Esophagus squamous epithelium (tissue), 5 donors: ENCODE measurements around the gene CYP2W1. TPM values are rescaled to one million over a fixed set of nuclear protein-coding genes. Genes with fewer than 3 reads are reported as not detected.

ENCODE experiments used
- DNase-seq: peaks from one replicate; lab custom pipeline; 2025; lab: John Stamatoyannopoulos, UW
- H3K27ac ChIP-seq, 4 donors: fragments of 200-600 bp; sonication (generic); one replicate each; pipeline ENCODE4 v1.5.1; 2016 to 2019; ENCODE audit warnings: mild to moderate bottlenecking in 1 of 4
- H3K27me3 ChIP-seq, 4 donors: fragments of 200-600 bp; sonication (generic); 1 replicate in 3 of 4; 2 replicates in 1 of 4; pipeline versions ENCODE4 v1.5.1 to v1.6.0; 2017 to 2021; ENCODE audit warnings: antibody characterized with exemption in 1 of 4
- H3K36me3 ChIP-seq, 3 donors: fragments of 200-600 bp; sonication (generic); one replicate each; pipeline ENCODE4 v1.5.1; 2016 to 2019
- H3K4me1 ChIP-seq, 3 donors: fragments of 200-600 bp; sonication (generic); one replicate each; pipeline ENCODE4 v1.5.1; 2017 to 2019
- H3K4me3 ChIP-seq, 4 donors: fragments of 200-600 bp; sonication (generic); 1 replicate in 3 of 4; 2 replicates in 1 of 4; pipeline ENCODE4 v1.5.1; 2016 to 2019; ENCODE audit warnings: mild to moderate bottlenecking in 2 of 4, moderate library complexity in 1 of 4
- H3K9me3 ChIP-seq, 3 donors: fragments of 200-600 bp; sonication (generic); one replicate each; pipeline ENCODE4 v1.5.1; 2016 to 2019
- POLR2A ChIP-seq, 4 donors: fragments of 450-650 bp; IDR thresholded peaks; one replicate each; pipeline ENCODE4 v1.6.1; 2017; ENCODE audit warnings: antibody characterized with exemption in 4 of 4, mild to moderate bottlenecking in 4 of 4, moderate library complexity in 3 of 4
- WGBS, 2 donors: methylation state at CpG; one replicate each; pipeline ENCODE4 v1.1.5; 2018; 5-methylcytosine and 5-hydroxymethylcytosine counted together
- intact Hi-C: fragments of 100-400 bp; cut with DNase I; formaldehyde crosslinking; loops from one replicate; pipeline ENCODE4 v1.15.0; 2022
- total RNA-seq, 4 donors: library from RNA; depleted of rRNA; stranded (reverse); fragments of >200 nt; gene quantifications; one replicate each; pipeline ENCODE4 v1.1.0, GENCODE V29; 2016
- TF ChIP-seq, protein P1 (sequence below), 6 experiments: fragments of 450-650 bp in 4 of 6; fragments of 200-600 bp in 2 of 6; sonication (generic) in 2 of 6; IDR thresholded peaks; one replicate each; pipeline ENCODE4 v1.5.1; 2016 to 2019; ENCODE audit warnings: antibody characterized with exemption in 6 of 6, mild to moderate bottlenecking in 4 of 6, moderate library complexity in 4 of 6
- donor health status: DM: yes; HTN: yes; CAD: no.

The CYP2W1 gene
- total RNA-seq, 4 donors from 2014 or later: 0.76 TPM; not detected in 3

DNA sequence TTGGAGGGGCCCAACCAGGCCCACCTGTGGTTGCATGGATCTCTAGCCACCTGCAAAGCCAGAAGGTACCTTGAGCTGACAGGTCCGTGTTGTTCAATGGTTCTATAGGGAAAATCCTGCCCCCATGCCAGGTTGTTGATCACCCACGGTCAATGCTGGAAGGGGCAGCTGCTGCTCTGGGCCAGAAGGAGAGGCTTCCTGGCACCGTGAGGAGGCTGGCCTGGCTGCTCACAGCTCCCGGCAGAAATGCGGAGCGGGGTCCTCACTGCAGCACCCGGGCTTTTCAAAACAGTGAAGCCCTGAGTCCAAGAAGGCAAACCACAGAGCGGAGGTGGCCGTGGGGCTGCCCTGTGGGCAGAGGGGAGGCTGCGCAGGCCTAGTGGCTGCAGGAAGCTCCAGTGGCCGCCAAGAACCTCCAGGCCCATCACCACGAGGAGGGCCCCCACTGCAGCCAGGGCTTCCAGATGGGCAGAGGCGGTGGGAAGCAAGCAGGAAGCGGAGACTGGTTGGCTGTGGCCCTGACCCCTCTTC, 36.3 kb downstream of the CYP2W1 start:
- Histone ChIP-seq H3K27me3 (no peaks in the 10 kb centered on the region), H3K4me1 (peaks cover 0 to 13% (median 5%) of the 10 kb centered on the region in 3 donors), H3K9me3 (no peaks in the 10 kb centered on the region), H3K4me3 (no peak overlapping the region), H3K27ac (no peak overlapping the region), H3K36me3 (peaks cover 0 to 44% (median 0%) of the 10 kb centered on the region in 3 donors)
- WGBS, 2 donors: 38 to 85% methylated on average over 1 to 4 of the region's 14 CpGs
- TF ChIP-seq, protein P1, sequence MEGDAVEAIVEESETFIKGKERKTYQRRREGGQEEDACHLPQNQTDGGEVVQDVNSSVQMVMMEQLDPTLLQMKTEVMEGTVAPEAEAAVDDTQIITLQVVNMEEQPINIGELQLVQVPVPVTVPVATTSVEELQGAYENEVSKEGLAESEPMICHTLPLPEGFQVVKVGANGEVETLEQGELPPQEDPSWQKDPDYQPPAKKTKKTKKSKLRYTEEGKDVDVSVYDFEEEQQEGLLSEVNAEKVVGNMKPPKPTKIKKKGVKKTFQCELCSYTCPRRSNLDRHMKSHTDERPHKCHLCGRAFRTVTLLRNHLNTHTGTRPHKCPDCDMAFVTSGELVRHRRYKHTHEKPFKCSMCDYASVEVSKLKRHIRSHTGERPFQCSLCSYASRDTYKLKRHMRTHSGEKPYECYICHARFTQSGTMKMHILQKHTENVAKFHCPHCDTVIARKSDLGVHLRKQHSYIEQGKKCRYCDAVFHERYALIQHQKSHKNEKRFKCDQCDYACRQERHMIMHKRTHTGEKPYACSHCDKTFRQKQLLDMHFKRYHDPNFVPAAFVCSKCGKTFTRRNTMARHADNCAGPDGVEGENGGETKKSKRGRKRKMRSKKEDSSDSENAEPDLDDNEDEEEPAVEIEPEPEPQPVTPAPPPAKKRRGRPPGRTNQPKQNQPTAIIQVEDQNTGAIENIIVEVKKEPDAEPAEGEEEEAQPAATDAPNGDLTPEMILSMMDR (IDR thresholded peaks at IDR 0.05): no peak
- no peak for TF ChIP-seq POLR2A (IDR thresholded peaks at IDR 0.05)
- no peak for DNase-seq
- intact Hi-C loops: no loop called here

DNA sequence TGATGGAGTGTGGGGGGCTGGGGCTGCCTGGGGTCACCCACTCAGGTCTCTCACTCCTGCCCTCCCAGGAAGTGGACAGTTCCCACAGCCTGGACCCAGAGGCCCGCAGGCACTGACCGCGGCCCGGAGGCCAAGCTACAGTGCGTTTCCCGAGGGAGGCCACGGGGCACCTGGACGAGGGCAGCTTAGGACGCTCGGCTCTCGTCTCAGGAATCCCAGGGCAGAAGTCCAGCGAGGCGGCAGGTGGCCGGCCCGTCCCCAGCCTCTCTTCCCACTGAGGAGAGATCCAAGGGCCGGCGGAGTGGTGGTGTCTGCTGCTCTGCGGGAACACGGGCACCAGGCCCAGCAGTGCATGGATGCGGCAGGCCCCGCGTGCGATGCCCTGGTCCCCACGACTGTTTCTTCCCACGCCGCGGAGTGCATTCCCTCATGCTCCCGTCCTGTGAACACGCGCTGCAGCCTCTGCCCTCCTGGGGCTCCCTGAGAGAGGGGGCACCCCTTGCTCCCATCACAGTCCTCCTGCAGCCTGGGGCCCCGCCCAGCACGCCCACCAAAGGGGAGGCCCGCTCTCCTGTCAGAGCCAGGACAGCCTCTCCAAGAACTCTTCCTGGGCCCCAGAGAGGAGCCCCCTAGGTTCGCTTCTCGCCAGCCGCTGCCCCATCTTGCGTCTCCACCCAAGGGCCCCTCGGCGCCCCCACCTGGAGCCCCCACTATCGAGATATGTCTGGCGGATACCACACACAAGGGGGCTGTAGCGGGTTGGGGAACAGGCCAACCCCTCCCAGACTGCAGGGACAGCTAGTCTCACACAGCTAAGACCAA, 37.0 kb downstream of the CYP2W1 start:
- Histone ChIP-seq H3K4me3 (no peak overlapping the region), H3K36me3 (peaks cover 0 to 49% (median 0%) of the 10 kb centered on the region in 3 donors), H3K27ac (no peak overlapping the region), H3K27me3 (no peaks in the 10 kb centered on the region), H3K9me3 (no peaks in the 10 kb centered on the region), H3K4me1 (peaks cover 0 to 6% (median 3%) of the 10 kb centered on the region in 3 donors)
- WGBS, 2 donors: 80 to 93% methylated on average over 1 to 11 of the region's 42 CpGs
- no peak for TF ChIP-seq POLR2A (IDR thresholded peaks at IDR 0.05)
- TF ChIP-seq, protein P1 (IDR thresholded peaks at IDR 0.05): no peak
- intact Hi-C loops: no loop called here
- no peak for DNase-seq

DNA sequence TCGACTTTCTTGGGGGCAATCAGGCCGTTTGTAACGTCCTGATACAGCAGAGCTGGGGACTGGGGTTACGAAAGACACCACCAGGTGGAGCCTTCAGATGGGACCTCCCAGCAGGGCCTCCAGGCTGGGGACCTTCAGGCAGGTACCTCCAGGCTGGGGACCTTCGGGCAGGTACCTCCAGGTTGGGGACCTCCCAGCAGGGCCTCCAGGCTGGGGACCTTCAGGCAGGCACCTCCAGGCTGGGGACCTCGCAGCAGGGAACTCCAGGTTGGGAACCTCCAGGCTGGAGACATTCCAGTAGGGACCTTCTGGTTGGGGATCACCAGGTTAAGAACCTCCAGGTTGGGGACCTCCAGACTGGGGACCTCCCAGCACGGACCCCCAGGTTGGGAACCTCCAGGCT, 37.9 kb downstream of the CYP2W1 start:
- intact Hi-C loops: no loop called here
- H3K9me3 ChIP-seq: no peaks in the 10 kb centered on the region
- no peak for DNase-seq
- H3K4me3 ChIP-seq: no peak overlapping the region
- no peaks in the 10 kb centered on the region for H3K27me3 ChIP-seq
- no peaks in the 10 kb centered on the region for H3K4me1 ChIP-seq
- TF ChIP-seq, protein P1 (IDR thresholded peaks at IDR 0.05): peak in 4 of 6 experiments; percentile 7 to 39 (median 12)
- TF ChIP-seq POLR2A (IDR thresholded peaks at IDR 0.05): no peak
- no peak overlapping the region for H3K27ac ChIP-seq
- H3K36me3 ChIP-seq: peaks cover 0 to 57% (median 0%) of the 10 kb centered on the region in 3 donors
- whole genome bisulfite sequencing, 2 donors: 80% methylated on average over 1 of the region's 7 CpGs; no CpG with 5 or more reads in 1 of the 2 donors

GRCh38 chr7:1021366-1021765, 38.4 kb downstream of the CYP2W1 start:
- Histone ChIP-seq H3K9me3 (no peaks in the 10 kb centered on the region), H3K36me3 (peaks cover 0 to 63% (median 0%) of the 10 kb centered on the region in 3 donors), H3K4me1 (peaks cover 0 to 3% (median 0%) of the 10 kb centered on the region in 3 donors), H3K4me3 (no peak overlapping the region), H3K27me3 (no peaks in the 10 kb centered on the region), H3K27ac (no peak overlapping the region)
- no peak for DNase-seq
- TF ChIP-seq, protein P1 (IDR thresholded peaks at IDR 0.05): no peak
- no peak for TF ChIP-seq POLR2A (IDR thresholded peaks at IDR 0.05)
- 94 to 100% methylated on average over 3 to 4 of the region's 7 CpGs for WGBS, 2 donors
- intact Hi-C loops: no loop called here

DNA sequence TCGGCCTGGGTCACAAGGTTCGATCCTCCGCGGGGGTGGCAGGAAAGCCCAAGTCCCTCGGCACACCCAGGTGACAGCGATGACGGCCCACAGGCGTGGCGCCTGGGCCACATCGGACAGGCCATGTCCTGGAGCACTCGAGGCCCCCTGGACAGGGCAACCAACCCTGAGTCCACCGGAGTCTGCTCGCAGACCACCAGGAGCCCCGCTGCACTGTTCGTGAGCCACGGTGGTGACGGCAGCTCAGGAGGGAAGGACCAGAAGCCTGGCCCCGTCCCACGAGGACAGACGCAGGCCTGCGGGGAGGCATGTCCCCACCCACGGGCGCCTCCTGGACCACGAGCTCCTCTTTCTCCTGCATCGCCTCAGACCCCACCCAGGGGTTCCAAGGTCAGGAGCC, 39.0 kb downstream of the CYP2W1 start:
- DNase-seq: no peak
- H3K36me3 ChIP-seq: peaks cover 0 to 67% (median 0%) of the 10 kb centered on the region in 3 donors
- intact Hi-C loops: no loop called here
- peaks cover 0 to 8% (median 0%) of the 10 kb centered on the region in 3 donors for H3K4me1 ChIP-seq
- no peak overlapping the region for H3K27ac ChIP-seq
- WGBS, 2 donors: 83 to 91% methylated on average over 1 to 7 of the region's 25 CpGs
- TF ChIP-seq POLR2A (IDR thresholded peaks at IDR 0.05): no peak
- TF ChIP-seq, protein P1 (IDR thresholded peaks at IDR 0.05): no peak
- no peaks in the 10 kb centered on the region for H3K27me3 ChIP-seq
- no peak overlapping the region for H3K4me3 ChIP-seq
- H3K9me3 ChIP-seq: no peaks in the 10 kb centered on the region
